Measurements from ENCODE around the gene TREX2. TPM values are rescaled to one million over a fixed set of nuclear protein-coding genes. Genes with fewer than 3 reads are reported as not detected.

Gene TREX2
- total RNA-seq, 1 experiment from 2014 or later = 2.9 TPM

DNA sequence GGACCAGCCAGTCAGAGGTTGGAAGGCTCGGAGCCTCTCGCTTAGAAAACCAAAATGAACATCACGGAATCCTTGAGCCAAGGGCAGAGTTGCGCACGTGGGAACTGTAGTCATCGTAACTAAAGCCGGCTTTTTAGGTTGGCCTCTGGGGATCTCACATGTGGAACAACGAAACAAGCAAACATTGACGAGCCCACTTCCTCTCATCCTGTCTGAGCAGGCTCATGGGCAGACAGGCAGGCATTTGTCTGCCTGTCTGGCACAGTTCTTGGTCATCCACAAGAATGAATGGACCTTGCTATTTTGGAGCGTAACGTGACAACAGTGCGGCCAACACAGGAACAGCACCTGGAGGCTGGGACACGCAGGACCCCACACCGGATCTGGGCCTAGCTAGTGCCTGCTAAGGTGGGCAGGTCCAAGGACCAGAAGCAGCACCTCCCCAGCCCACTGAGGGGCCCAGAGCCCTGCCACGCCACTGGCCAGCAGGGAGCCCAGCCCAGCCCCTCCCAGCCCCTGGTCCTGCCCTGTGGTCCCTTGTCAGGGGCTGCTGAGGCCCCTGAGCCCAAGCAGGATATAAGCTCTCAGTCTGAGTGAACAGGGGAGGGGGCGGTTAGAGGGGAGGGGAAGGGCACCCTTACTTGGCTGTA is 9.2 kb upstream of the TREX2 start:
- Histone ChIP-seq H3K79me2 (ENCODE audit: insufficient read depth, low read length) (no peaks in the 10 kb centered on the region), H3K36me3 (ENCODE audit: control insufficient read depth in 1 of 2, insufficient read depth in 2 of 2, low read length in 2 of 2) (0 out of 4 replicates have a peak, but pooled peaks cover 0 to 1% of the 10 kb centered on the region in 2 experiments), H3K9ac (ENCODE audit: low read length) (no peak overlapping the region), H3K4me2 (ENCODE audit: low read length) (no peak overlapping the region), H4K20me1 (ENCODE audit: insufficient read depth) (no peaks in the 10 kb centered on the region), H2AFZ (ENCODE audit: low read depth, low read length, poor library complexity, severe bottlenecking) (no peak overlapping the region), H3K9me3 (ENCODE audit: control insufficient read depth in 1 of 2, insufficient read depth in 1 of 2, low read depth in 1 of 2, low read length in 2 of 2) (no peaks in the 10 kb centered on the region), H3K4me3 (replicated peaks in 1 of 2; ENCODE audit: low read depth in 1 of 2, low read length in 2 of 2) (no peak overlapping the region), H3K27ac (ENCODE audit: low read depth, low read length) (no peak overlapping the region), H3K4me1 (ENCODE audit: control insufficient read depth in 1 of 2, insufficient read depth in 2 of 2, low read length in 2 of 2) (no peaks in the 10 kb centered on the region), H3K9me2 (ENCODE audit: insufficient read depth) (no peaks in the 10 kb centered on the region), H3K27me3 (ENCODE audit: insufficient read depth, low read length) (no peaks in the 10 kb centered on the region)
- ChIA-PET CTCF (no interaction called here), POLR2A (no interaction called here), RAD21 (ENCODE audit: low non-redundant PET in 1 of 2, low total read pairs in 2 of 2, uncharacterized antibody in 2 of 2, unreplicated experiment in 2 of 2) (no interaction called here)
- intact Hi-C loops (cut with micrococcal nuclease) = no loop called here
- TF ChIP-seq SP1 (IDR thresholded peaks at IDR 0.05; ENCODE audit: low read depth) (no peak), POLR2A (IDR thresholded peaks at IDR 0.05; ENCODE audit: borderline replicate concordance, extremely low read depth, insufficient read depth, insufficient read length) (no peak), CEBPB (IDR thresholded peaks at IDR 0.05; ENCODE audit: low read depth) (no peak), ZFX (IDR thresholded peaks at IDR 0.05) (no peak), ELF1 (IDR thresholded peaks at IDR 0.05; ENCODE audit: borderline replicate concordance, low read depth) (no peak)
- TF ChIP-seq, protein P1, sequence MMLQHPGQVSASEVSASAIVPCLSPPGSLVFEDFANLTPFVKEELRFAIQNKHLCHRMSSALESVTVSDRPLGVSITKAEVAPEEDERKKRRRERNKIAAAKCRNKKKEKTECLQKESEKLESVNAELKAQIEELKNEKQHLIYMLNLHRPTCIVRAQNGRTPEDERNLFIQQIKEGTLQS (IDR thresholded peaks at IDR 0.05) = no peak
- BruUV-seq (replicated peaks) = no TSS peak
- ATAC-seq (no peak), DNase-seq (ENCODE audit: low read depth, low spot score) (no peak)

DNA sequence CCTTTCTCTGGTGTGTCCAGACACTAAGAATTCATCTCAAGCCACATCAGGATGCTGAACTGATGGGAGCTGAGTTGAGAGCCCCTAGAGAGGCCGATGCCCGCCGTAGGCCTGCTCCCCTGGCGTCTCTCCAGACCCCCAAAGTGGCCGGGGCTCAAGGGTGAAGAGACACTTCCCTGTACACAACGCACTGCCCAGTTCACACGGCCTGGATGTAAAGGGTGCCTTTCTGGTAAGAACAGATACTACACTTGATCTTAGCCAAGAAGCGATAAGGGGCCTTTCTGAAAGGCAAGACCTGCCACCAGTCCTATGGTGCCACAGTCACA is 5.1 kb upstream of the TREX2 start:
- H3K27me3 ChIP-seq (ENCODE audit: insufficient read depth, low read length) = no peaks in the 10 kb centered on the region
- no peaks in the 10 kb centered on the region for H3K79me2 ChIP-seq (ENCODE audit: insufficient read depth, low read length)
- no peaks in the 10 kb centered on the region for H3K9me3 ChIP-seq (ENCODE audit: control insufficient read depth in 1 of 2, insufficient read depth in 1 of 2, low read depth in 1 of 2, low read length in 2 of 2)
- H2AFZ ChIP-seq (ENCODE audit: low read depth, low read length, poor library complexity, severe bottlenecking) = no peak overlapping the region
- H3K36me3 ChIP-seq (ENCODE audit: control insufficient read depth in 1 of 2, insufficient read depth in 2 of 2, low read length in 2 of 2) = no peaks in the 10 kb centered on the region
- no peaks in the 10 kb centered on the region for H3K4me1 ChIP-seq (ENCODE audit: control insufficient read depth in 1 of 2, insufficient read depth in 2 of 2, low read length in 2 of 2)
- DNase-seq (ENCODE audit: low read depth, low spot score) = no peak
- intact Hi-C loops (cut with micrococcal nuclease) = no loop called here
- no peak overlapping the region for H3K9ac ChIP-seq (ENCODE audit: low read length)
- no peak for ATAC-seq
- CTCF ChIA-PET = no interaction called here
- no peak overlapping the region for H3K4me3 ChIP-seq (replicated peaks in 1 of 2; ENCODE audit: low read depth in 1 of 2, low read length in 2 of 2)
- no peaks in the 10 kb centered on the region for H4K20me1 ChIP-seq (ENCODE audit: insufficient read depth)
- RAD21 ChIA-PET (ENCODE audit: low non-redundant PET in 1 of 2, low total read pairs in 2 of 2, uncharacterized antibody in 2 of 2, unreplicated experiment in 2 of 2) = no interaction called here
- H3K4me2 ChIP-seq (ENCODE audit: low read length) = no peak overlapping the region
- POLR2A ChIA-PET = no interaction called here
- H3K9me2 ChIP-seq (ENCODE audit: insufficient read depth) = no peaks in the 10 kb centered on the region
- BruUV-seq (replicated peaks) = no TSS peak
- H3K27ac ChIP-seq (ENCODE audit: low read depth, low read length) = no peak overlapping the region
- TF ChIP-seq POLR2A (IDR thresholded peaks at IDR 0.05; ENCODE audit: borderline replicate concordance, extremely low read depth, insufficient read depth, insufficient read length) = no peak
- TF ChIP-seq, protein P2, sequence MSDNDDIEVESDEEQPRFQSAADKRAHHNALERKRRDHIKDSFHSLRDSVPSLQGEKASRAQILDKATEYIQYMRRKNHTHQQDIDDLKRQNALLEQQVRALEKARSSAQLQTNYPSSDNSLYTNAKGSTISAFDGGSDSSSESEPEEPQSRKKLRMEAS (IDR thresholded peaks at IDR 0.05) = no peak
- no peak for TF ChIP-seq RAD21 (IDR thresholded peaks at IDR 0.05; ENCODE audit: low read depth)
- no peak for TF ChIP-seq POLR2AphosphoS5 (IDR thresholded peaks at IDR 0.05; ENCODE audit: low read depth, low read length)
- TF ChIP-seq EZH2 (IDR thresholded peaks at IDR 0.05) = no peak
- TF ChIP-seq, protein P3, sequence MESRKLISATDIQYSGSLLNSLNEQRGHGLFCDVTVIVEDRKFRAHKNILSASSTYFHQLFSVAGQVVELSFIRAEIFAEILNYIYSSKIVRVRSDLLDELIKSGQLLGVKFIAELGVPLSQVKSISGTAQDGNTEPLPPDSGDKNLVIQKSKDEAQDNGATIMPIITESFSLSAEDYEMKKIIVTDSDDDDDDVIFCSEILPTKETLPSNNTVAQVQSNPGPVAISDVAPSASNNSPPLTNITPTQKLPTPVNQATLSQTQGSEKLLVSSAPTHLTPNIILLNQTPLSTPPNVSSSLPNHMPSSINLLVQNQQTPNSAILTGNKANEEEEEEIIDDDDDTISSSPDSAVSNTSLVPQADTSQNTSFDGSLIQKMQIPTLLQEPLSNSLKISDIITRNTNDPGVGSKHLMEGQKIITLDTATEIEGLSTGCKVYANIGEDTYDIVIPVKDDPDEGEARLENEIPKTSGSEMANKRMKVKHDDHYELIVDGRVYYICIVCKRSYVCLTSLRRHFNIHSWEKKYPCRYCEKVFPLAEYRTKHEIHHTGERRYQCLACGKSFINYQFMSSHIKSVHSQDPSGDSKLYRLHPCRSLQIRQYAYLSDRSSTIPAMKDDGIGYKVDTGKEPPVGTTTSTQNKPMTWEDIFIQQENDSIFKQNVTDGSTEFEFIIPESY (IDR thresholded peaks at IDR 0.05; ENCODE audit: extremely low read depth, insufficient replicate concordance, low read length) = no peak
- no peak for TF ChIP-seq FOSL1 (IDR thresholded peaks at IDR 0.05; ENCODE audit: low read depth)
- TF ChIP-seq SRF (IDR thresholded peaks at IDR 0.05; ENCODE audit: low read depth) = no peak
- TF ChIP-seq ZFX (IDR thresholded peaks at IDR 0.05) = no peak
- TF ChIP-seq SP1 (IDR thresholded peaks at IDR 0.05; ENCODE audit: low read depth) = no peak
- no peak for TF ChIP-seq TCF7L2 (IDR thresholded peaks at IDR 0.05; ENCODE audit: borderline replicate concordance, extremely low read depth, insufficient read depth, insufficient read length)
- no peak for TF ChIP-seq CBX3 (IDR thresholded peaks at IDR 0.05; ENCODE audit: low read depth)
- TF ChIP-seq, protein P4, sequence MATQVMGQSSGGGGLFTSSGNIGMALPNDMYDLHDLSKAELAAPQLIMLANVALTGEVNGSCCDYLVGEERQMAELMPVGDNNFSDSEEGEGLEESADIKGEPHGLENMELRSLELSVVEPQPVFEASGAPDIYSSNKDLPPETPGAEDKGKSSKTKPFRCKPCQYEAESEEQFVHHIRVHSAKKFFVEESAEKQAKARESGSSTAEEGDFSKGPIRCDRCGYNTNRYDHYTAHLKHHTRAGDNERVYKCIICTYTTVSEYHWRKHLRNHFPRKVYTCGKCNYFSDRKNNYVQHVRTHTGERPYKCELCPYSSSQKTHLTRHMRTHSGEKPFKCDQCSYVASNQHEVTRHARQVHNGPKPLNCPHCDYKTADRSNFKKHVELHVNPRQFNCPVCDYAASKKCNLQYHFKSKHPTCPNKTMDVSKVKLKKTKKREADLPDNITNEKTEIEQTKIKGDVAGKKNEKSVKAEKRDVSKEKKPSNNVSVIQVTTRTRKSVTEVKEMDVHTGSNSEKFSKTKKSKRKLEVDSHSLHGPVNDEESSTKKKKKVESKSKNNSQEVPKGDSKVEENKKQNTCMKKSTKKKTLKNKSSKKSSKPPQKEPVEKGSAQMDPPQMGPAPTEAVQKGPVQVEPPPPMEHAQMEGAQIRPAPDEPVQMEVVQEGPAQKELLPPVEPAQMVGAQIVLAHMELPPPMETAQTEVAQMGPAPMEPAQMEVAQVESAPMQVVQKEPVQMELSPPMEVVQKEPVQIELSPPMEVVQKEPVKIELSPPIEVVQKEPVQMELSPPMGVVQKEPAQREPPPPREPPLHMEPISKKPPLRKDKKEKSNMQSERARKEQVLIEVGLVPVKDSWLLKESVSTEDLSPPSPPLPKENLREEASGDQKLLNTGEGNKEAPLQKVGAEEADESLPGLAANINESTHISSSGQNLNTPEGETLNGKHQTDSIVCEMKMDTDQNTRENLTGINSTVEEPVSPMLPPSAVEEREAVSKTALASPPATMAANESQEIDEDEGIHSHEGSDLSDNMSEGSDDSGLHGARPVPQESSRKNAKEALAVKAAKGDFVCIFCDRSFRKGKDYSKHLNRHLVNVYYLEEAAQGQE (IDR thresholded peaks at IDR 0.05; ENCODE audit: low read depth) = no peak
